HepG2 (cell line): ENCODE results near the gene TNFRSF6B. TPM values are rescaled to one million over a fixed set of nuclear protein-coding genes. Genes with fewer than 3 reads are reported as not detected.
A peak's percentile ranks its signal among the peaks of the same experiment; 100 is the strongest.

Experiments used
- ATAC-seq: fragments of 200-7000 bp; cut with Tn5 transposase; 3 replicates; pipeline ENCODE4 v1.9.1; 2020; ENCODE audit warnings: mild to moderate bottlenecking, moderate library complexity
- BruUV-seq: library from RNA; stranded (reverse); fragments of 400-500 nt; replicated peaks from 2 replicates; lab custom pipeline; 2021; lab: Mats Ljungman, UMichigan
- CTCF ChIA-PET: fragments of 300-600 bp; formaldehyde crosslinking; extraction: SDS; loops from one replicate; lab custom pipeline; 2021; ENCODE audit warnings: low total read pairs, inconsistent platforms, low intra/inter-chr PET ratio; lab: Yijun Ruan, JAX
- POLR2A ChIA-PET: fragments of 350-600 bp; sonication (Branson Sonifier 250); formaldehyde crosslinking; loops from one replicate; lab custom pipeline; 2020; ENCODE audit warnings: antibody characterized with exemption, inconsistent platforms; lab: Yijun Ruan, JAX
- DNase-seq: peaks from one replicate; pipeline ENCODE4 v3.0.0-alpha.2; 2015; ENCODE audit warnings: low spot score
- FAIRE-seq: peaks from 3 replicates; lab custom pipeline; 2011; peaks lifted over from hg19 to GRCh38; lab: Jason Lieb, UNC
- H2AFZ ChIP-seq: one replicate; pipeline ENCODE4 v1.6.1; 2011; ENCODE audit warnings: low read length, inconsistent platforms
- H3K27ac ChIP-seq: fragments of 300-600 bp; 3 replicates; pipeline ENCODE4 v1.8.0; 2011; ENCODE audit warnings: mixed run types, mild to moderate bottlenecking, mixed read lengths, low read length, inconsistent platforms; ENCODE audit not compliant: insufficient read depth; ENCODE audit errors: extremely low read length
- H3K27me3 ChIP-seq, 2 experiments: fragments of 200-600 bp in 1 of 2; 2 replicates in 1 of 2; 3 replicates in 1 of 2; pipeline versions ENCODE4 v1.6.0 to v1.8.0; 2011; ENCODE audit warnings: low read length in 2 of 2, mild to moderate bottlenecking in 2 of 2, moderate library complexity in 2 of 2, inconsistent platforms in 1 of 2; ENCODE audit not compliant: insufficient read depth in 2 of 2, control insufficient read depth in 1 of 2
- H3K36me3 ChIP-seq, 2 experiments: fragments of 200-600 bp in 1 of 2; replicated peaks in 1 of 2; 2 replicates in 1 of 2; 3 replicates in 1 of 2; pipeline versions ENCODE4 v1.5.1 to v1.8.0; 2011; ENCODE audit warnings: low read length in 2 of 2, inconsistent platforms in 1 of 2; ENCODE audit not compliant: insufficient read depth in 2 of 2, control insufficient read depth in 1 of 2
- H3K4me1 ChIP-seq: 2 replicates; pipeline ENCODE4 v1.5.1; 2012; ENCODE audit warnings: low read length, inconsistent platforms; ENCODE audit not compliant: insufficient read depth
- H3K4me2 ChIP-seq: 2 replicates; pipeline ENCODE4 v1.6.0; 2011; ENCODE audit warnings: low read depth, low read length, inconsistent platforms
- H3K4me3 ChIP-seq, 3 experiments: fragments of 200-600 bp in 1 of 3; sonication (generic), shearing (Covaris generic) in 1 of 3; replicated peaks in 1 of 3; 2 replicates each; pipeline ENCODE4 v1.5.1; 2011 to 2016; ENCODE audit warnings: low read length in 3 of 3, inconsistent platforms in 2 of 3, low read depth in 2 of 3, mild to moderate bottlenecking in 2 of 3, control low read depth in 1 of 3, mixed read lengths in 1 of 3; ENCODE audit not compliant: insufficient read depth in 1 of 3
- H3K79me2 ChIP-seq: one replicate; pipeline ENCODE4 v1.6.1; 2011; ENCODE audit warnings: low read length, inconsistent platforms; ENCODE audit not compliant: insufficient read depth
- H3K9ac ChIP-seq: 2 replicates; pipeline ENCODE4 v1.6.0; 2011; ENCODE audit warnings: mild to moderate bottlenecking, low read depth, low read length, inconsistent platforms; ENCODE audit not compliant: insufficient read depth
- H3K9me3 ChIP-seq: 2 replicates; pipeline ENCODE4 v1.5.1; 2012; ENCODE audit warnings: mild to moderate bottlenecking, low read length
- H4K20me1 ChIP-seq: 2 replicates; pipeline ENCODE4 v1.6.0; 2011; ENCODE audit warnings: inconsistent platforms, mild to moderate bottlenecking, low read length, moderate library complexity; ENCODE audit not compliant: insufficient read depth
- GABPB1 ChIP-seq: IDR thresholded peaks from 2 replicates; pipeline ENCODE4 v1.6.1; 2016; ENCODE audit warnings: mild to moderate bottlenecking, missing genetic modification reagents, moderate library complexity, missing compliant biosample characterization
- KDM3A ChIP-seq: IDR thresholded peaks from 2 replicates; pipeline ENCODE4 v1.6.1; 2018; ENCODE audit warnings: low read depth, missing compliant biosample characterization
- MED8 ChIP-seq: sonication (generic); formaldehyde crosslinking; IDR thresholded peaks from 2 replicates; pipeline ENCODE4 v1.8.1; 2023; ENCODE audit warnings: mild to moderate bottlenecking, missing genetic modification reagents; ENCODE audit not compliant: insufficient replicate concordance
- PHF8 ChIP-seq: sonication (generic); formaldehyde crosslinking; IDR thresholded peaks from 2 replicates; pipeline ENCODE4 v1.5.0; 2020; ENCODE audit warnings: missing genetic modification reagents
- RBFOX2 ChIP-seq: fragments of 200-400 bp; formaldehyde crosslinking; IDR thresholded peaks from 2 replicates; pipeline ENCODE4 v1.6.1; 2017; ENCODE audit warnings: low read depth, mild to moderate bottlenecking, low read length
- ZMAT3 ChIP-seq: sonication (generic); formaldehyde crosslinking; conservative IDR thresholded peaks from 2 replicates; pipeline ENCODE4 v1.7.0; 2021; ENCODE audit warnings: missing genetic modification reagents
- ZNF790 ChIP-seq: sonication (generic); formaldehyde crosslinking; IDR thresholded peaks from 2 replicates; pipeline ENCODE4 v1.8.0; 2022; ENCODE audit warnings: missing genetic modification reagents, mild to moderate bottlenecking, borderline replicate concordance
- ZNF883 ChIP-seq: sonication (generic); formaldehyde crosslinking; IDR thresholded peaks from 2 replicates; pipeline ENCODE4 v1.5.1; 2020; ENCODE audit warnings: mild to moderate bottlenecking, missing genetic modification reagents; ENCODE audit errors: not compliant biosample characterization
- WGBS: methylation state at CpG from one replicate; pipeline ENCODE4 v1.1.6; 2017; ENCODE audit warnings: low lambda C conversion rate; 5-methylcytosine and 5-hydroxymethylcytosine counted together
- in situ Hi-C: cut with HindIII; loops from 2 replicates; pipeline ENCODE4 v1.10.0; 2017; ENCODE audit warnings: low pct_unique_long_range_greater_than_20kb; ENCODE audit not compliant: extremely low pct_ligation_motif_present
- intact Hi-C: fragments of 100-400 bp; cut with micrococcal nuclease; formaldehyde crosslinking; loops from one replicate; pipeline ENCODE4 v1.10.0; 2022; ENCODE audit not compliant: unreplicated experiment
- polyA plus RNA-seq, 8 experiments: library from polyadenylated mRNA; depleted of rRNA in 3 of 8; stranded (reverse) in 7 of 8; unstranded in 1 of 8; fragments of >200 nt; fragmentation: Illumina TruSeq in 4 of 8; extraction: Trizol in 4 of 8; gene quantifications; 2 replicates each; pipeline versions ENCODE4 v1.2.1 to v1.2.3, GENCODE V29; 2011 to 2016; ENCODE audit warnings: low read depth in 4 of 8, missing spikeins in 1 of 8, mixed read lengths in 1 of 8; ENCODE audit not compliant: insufficient read depth in 1 of 8
- total RNA-seq, 5 experiments: library from RNA; depleted of rRNA; stranded (reverse); fragments of >200 nt; fragmentation: Illumina TruSeq; extraction: Trizol; gene quantifications; 2 replicates each; pipeline ENCODE4 v1.2.3, GENCODE V29; 2016; ENCODE audit warnings: low read depth in 1 of 5
- TF ChIP-seq, protein P1 (sequence below): sonication (generic); formaldehyde crosslinking; IDR thresholded peaks from 2 replicates; pipeline ENCODE4 v1.4.0; 2020; ENCODE audit warnings: mild to moderate bottlenecking, missing genetic modification reagents

The TNFRSF6B gene
- total and polyA plus RNA-seq, 2 of the 13 experiments (the other 11 are each of a cell fraction or from before 2014, with no cell fraction given): 0.24 TPM; not detected in 1

DNA sequence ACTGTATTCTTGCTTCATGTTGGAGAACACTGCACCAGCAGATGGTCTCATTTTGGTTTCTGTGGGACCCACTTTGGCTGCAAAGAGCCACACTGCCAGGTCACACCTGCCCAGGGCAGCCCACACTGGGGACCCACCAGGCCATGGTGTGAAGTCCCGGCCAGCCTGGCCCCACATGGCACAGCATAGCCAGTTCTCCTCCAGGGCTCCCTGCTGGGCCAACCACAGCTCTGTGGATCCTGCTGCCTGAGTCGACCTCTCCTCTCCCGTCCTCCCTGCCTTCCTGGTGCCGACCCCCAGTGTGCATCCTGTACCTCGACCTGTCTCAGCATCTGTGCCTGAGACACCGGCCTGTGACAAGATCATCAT lies 8.3 kb downstream of the TNFRSF6B start (continued):
- TF ChIP-seq RBFOX2: peak; percentile 65
- no peak for TF ChIP-seq ZNF883 (CRISPR knock-in tag)
- TF ChIP-seq ZNF790 (CRISPR knock-in tag): no peak

DNA sequence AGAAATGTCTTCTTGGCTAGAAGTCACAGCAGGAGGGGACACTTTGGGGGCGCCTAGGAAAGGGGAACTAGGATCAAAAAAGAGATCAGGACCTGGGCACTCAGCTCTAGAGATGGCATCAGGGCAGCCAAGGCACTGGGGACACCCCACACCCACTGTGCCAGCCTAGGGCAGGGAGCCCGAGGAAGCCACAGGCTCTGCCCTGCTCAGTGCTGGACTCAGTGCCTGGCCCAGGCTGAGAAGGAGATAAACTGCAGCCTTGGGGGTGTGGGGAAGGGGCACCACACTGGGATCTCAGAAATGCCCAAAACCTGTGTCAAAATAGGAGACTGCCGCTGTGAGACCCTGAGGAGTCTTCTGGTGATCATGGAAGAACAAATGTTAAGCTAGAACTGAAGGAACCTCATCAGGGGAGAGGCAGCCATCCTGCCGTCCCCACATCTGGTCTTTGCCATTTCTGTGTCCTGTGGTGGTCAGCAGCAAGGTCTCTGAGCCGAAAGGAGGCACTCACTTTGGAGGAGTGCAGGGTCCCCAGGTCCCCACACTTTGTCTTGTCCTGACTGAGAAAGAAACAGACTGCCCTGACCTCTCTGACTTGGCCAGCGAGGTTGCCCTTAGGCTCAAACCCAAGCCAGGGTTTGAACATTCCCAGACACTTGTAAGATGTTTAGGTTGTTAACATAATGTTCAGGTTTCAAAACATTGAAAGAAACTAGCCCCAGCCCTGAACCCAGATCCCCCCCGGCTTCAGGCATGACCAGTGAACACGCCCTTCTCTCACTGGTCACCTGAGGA lies 9.0 kb downstream of the TNFRSF6B start:
- H3K4me3 ChIP-seq: no peak overlapping the region
- TF ChIP-seq KDM3A (CRISPR knock-in tag): no peak
- TF ChIP-seq, protein P1, sequence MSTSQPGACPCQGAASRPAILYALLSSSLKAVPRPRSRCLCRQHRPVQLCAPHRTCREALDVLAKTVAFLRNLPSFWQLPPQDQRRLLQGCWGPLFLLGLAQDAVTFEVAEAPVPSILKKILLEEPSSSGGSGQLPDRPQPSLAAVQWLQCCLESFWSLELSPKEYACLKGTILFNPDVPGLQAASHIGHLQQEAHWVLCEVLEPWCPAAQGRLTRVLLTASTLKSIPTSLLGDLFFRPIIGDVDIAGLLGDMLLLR (CRISPR knock-in tag): 0 out of 2 replicates have a peak, but pooled peaks have one; percentile 33
- TF ChIP-seq ZMAT3 (CRISPR knock-in tag): 0 out of 2 replicates have a peak, but pooled peaks have one; percentile 54
- no peak for TF ChIP-seq PHF8 (CRISPR knock-in tag)
- no peak for TF ChIP-seq GABPB1 (CRISPR knock-in tag)
- peak; percentile 25 for TF ChIP-seq MED8 (CRISPR knock-in tag)
- no peak overlapping the region for H3K4me2 ChIP-seq
- no peak overlapping the region for H2AFZ ChIP-seq
- POLR2A ChIA-PET: interaction anchor here (1.2 to 12.4 kb wide), 3 partner anchors 19 to 47 kb away, joined by 3 to 190 read pairs (median 55); partner anchors contain the start of genes LIME1 and SLC2A4RG
- H3K9me3 ChIP-seq: no peaks in the 10 kb centered on the region
- intact Hi-C loops: loop anchor here (2.0 kb wide), 2 partner anchors 35 to 159 kb away; partner anchors contain the start of gene TPD52L2
- H4K20me1 ChIP-seq: peaks cover 10% of the 10 kb centered on the region; the same call in 1 of the 2 replicates
- H3K36me3 ChIP-seq: peaks cover 20 to 43% of the 10 kb centered on the region in 2 experiments
- no peak for DNase-seq
- no peak for FAIRE-seq
- CTCF ChIA-PET: interaction anchor here (1.7 to 3.2 kb wide), 2 partner anchors 153 to 159 kb away, joined by 5 to 15 read pairs; partner anchors contain the start of gene TPD52L2
- WGBS: 91% methylated on average over 8 of the region's 8 CpGs
- H3K27me3 ChIP-seq: no peaks in the 10 kb centered on the region; a peak in 1 of 5 replicates
- no peak overlapping the region for H3K27ac ChIP-seq
- no peak for ATAC-seq
- peaks cover 29% of the 10 kb centered on the region for H3K4me1 ChIP-seq
- no TSS peak for BruUV-seq
- H3K9ac ChIP-seq: no peak overlapping the region
- H3K79me2 ChIP-seq: peaks cover 42% of the 10 kb centered on the region
- in situ Hi-C loops: loop anchor here (5.0 to 10.0 kb wide), 3 partner anchors 37 to 152 kb away; no protein-coding TSS in a partner anchor
